Muscle layer of colon (tissue), 2 donors: Measurements from ENCODE around the gene HEXIM2.

Experiments
- H3K27ac ChIP-seq: one replicate; pipeline ENCODE4 v1.7.0; 2013; ENCODE audit warnings: low read depth, mild to moderate bottlenecking, low read length, moderate library complexity
- H3K27me3 ChIP-seq, 2 donors: one replicate each; pipeline ENCODE4 v1.7.0; 2013; ENCODE audit warnings: low read length in 2 of 2, mild to moderate bottlenecking in 2 of 2; ENCODE audit not compliant: insufficient read depth in 2 of 2, control insufficient read depth in 1 of 2
- H3K36me3 ChIP-seq: one replicate; pipeline ENCODE4 v1.7.0; 2013; ENCODE audit warnings: mild to moderate bottlenecking, low read length; ENCODE audit not compliant: insufficient read depth
- H3K4me1 ChIP-seq: one replicate; pipeline ENCODE4 v1.7.0; 2013; ENCODE audit warnings: mild to moderate bottlenecking, low read length; ENCODE audit not compliant: insufficient read depth
- H3K4me3 ChIP-seq, 2 donors: one replicate each; pipeline ENCODE4 v1.7.0; 2013; ENCODE audit warnings: low read length in 2 of 2, low read depth in 1 of 2, mild to moderate bottlenecking in 1 of 2, moderate library complexity in 1 of 2
- H3K9ac ChIP-seq: one replicate; pipeline ENCODE4 v1.7.0; 2013; ENCODE audit warnings: low read length
- H3K9me3 ChIP-seq: one replicate; pipeline ENCODE4 v1.7.0; 2013; ENCODE audit warnings: mild to moderate bottlenecking, low read length
- donor health status: abdominal sarcoma.
- donor health status: Adenocarcinoma of cecum.

Gene HEXIM2, protein sequence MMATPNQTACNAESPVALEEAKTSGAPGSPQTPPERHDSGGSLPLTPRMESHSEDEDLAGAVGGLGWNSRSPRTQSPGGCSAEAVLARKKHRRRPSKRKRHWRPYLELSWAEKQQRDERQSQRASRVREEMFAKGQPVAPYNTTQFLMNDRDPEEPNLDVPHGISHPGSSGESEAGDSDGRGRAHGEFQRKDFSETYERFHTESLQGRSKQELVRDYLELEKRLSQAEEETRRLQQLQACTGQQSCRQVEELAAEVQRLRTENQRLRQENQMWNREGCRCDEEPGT

DNA sequence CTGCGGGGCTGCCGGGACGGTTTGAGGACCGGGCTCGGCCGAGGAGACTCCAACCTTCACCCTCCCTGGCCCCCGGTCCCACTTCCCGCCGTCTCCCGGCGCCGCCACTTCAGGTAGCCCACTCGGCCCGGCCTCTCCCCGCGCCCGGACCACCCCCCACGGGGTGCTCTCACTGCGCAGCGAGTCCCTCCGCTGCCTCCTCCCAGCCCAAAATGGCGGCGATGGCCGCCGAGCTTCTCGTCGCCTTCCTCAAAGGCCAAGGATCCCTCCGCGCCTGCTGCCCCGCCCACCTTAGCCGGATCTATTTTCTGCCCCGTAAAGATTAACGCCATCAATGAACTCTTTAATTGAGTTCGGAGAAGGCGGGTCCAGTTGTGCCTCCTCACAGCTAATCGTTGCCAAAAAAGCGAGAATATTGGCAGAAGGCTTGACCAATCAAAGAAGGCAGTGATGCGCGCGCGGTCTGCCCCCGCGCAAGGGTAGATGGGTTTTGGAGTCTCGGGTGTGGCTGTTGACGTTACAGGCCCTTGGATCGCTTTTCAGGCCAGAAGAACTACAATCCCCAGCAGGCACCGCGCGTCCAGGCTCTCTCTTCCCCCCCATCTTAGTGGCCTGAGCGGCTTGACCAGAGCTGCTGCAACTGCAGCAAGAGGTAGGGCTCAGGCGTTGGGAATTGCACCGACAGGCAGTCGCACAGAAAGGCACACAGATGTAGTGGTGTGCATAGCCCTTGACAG lies at the start of gene HEXIM2:
Gene HEXIM2 (plus strand): TSS at position 588 of the 737 bp plus-strand sequence. CDS start 919 bp downstream, outside the sequence.
- Histone ChIP-seq H3K27ac (peak within 1 kb of the TSS; percentile 99), H3K9ac (peak within 1 kb of the TSS; percentile 96), H3K4me3 (peak within 1 kb of the TSS; percentile 92), H3K9me3 (no peaks in the 10 kb centered on the region), H3K4me1 (peaks cover 34% of the 10 kb centered on the region), H3K36me3 (no peaks in the 10 kb centered on the region), H3K27me3 (no peaks in the 10 kb centered on the region)

DNA sequence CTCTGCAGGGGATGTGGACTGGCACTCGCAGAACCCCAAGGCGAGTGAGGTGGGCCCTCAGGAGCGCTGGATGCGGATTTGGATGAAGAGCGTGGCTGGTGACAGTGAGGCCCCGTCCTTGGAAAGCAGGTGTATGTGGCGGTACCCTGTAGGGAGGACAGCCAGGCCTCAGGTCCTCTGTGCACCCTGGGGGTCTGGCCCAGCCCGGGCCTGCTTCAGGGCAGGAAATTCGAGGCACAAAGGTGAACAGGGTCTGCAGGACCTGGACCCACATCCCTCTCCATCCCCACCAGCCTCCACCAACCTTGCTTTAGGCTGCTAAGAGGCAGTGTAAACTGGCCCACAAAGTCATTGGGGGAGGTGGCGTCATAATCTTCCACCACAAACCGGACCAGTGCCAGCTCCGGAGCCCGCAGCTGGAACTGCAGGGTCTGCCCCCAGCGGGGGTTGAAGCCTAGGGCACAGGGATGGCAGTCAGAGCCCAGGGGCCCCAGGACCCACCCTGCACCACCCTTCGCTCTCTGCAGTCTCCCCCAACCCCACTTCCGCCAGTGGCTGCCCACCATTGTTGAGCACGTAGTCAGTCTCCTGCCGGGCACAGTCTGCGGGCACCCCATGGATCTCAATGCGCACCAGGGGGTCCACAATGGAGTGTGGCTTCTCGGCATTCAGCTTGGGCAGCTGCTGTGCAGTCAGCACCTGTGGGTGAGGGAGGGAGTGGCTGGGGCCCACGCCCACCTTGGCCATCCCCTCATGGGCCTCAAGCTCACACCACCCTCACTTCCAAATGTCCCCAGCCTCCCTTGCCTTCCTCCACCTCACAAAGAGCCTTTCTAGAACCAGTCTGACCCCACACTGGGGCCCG lies 48.9 kb upstream of the HEXIM2 start:
- Histone ChIP-seq H3K36me3 (peaks cover 66% of the 10 kb centered on the region), H3K4me1 (peaks cover 24% of the 10 kb centered on the region), H3K9me3 (no peaks in the 10 kb centered on the region), H3K27me3 (no peaks in the 10 kb centered on the region), H3K4me3 (no peak overlapping the region), H3K9ac (no peak overlapping the region), H3K27ac (peak overlapping the region; percentile 73)

- peaks cover 66% of the 10 kb centered on the region for H3K36me3 ChIP-seq
- H3K9ac ChIP-seq, result no peak overlapping the region
- no peak overlapping the region for H3K27ac ChIP-seq
- no peaks in the 10 kb centered on the region for H3K9me3 ChIP-seq
- no peak overlapping the region for H3K4me3 ChIP-seq
- peaks cover 24% of the 10 kb centered on the region for H3K4me1 ChIP-seq
- H3K27me3 ChIP-seq, result no peaks in the 10 kb centered on the region
Observed at GRCh38 chr17:45113424-45113754, 48.3 kb upstream of the HEXIM2 start.

- H3K9ac ChIP-seq, result no peak overlapping the region
- no peaks in the 10 kb centered on the region for H3K9me3 ChIP-seq
- H3K27me3 ChIP-seq, result no peaks in the 10 kb centered on the region
- peaks cover 24% of the 10 kb centered on the region for H3K4me1 ChIP-seq
- no peak overlapping the region for H3K4me3 ChIP-seq
- H3K27ac ChIP-seq, result no peak overlapping the region
- H3K36me3 ChIP-seq, result peaks cover 68% of the 10 kb centered on the region
Observed at GRCh38 chr17:45114117-45114932, 47.4 kb upstream of the HEXIM2 start.

GRCh38 chr17:45115015-45115625 lies 46.6 kb upstream of the HEXIM2 start:
- Histone ChIP-seq H3K27ac (no peak overlapping the region), H3K4me1 (peaks cover 24% of the 10 kb centered on the region), H3K9ac (no peak overlapping the region), H3K4me3 (no peak overlapping the region), H3K36me3 (peaks cover 76% of the 10 kb centered on the region), H3K9me3 (no peaks in the 10 kb centered on the region), H3K27me3 (no peaks in the 10 kb centered on the region)

DNA sequence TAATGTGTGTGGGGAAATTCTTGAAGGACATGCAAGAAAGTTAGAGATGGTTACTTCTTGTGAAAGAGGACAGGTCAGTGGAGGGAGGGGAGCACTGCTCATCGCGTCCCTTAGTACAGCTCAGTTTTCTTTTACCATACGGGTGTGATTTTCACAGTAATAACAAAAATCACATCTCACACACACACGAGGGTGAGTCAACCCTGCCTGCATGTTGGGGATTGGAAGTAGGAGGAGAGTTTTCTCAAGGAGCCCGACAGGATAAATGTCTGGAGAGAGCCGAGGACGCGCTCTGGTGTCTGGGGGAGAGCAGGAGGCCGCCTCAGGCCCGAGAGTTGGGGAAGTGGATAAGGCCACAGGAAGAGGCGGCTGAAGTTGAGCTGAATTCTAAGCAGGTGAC lies 45.8 kb upstream of the HEXIM2 start:
- Histone ChIP-seq H3K27me3 (no peaks in the 10 kb centered on the region), H3K9ac (no peak overlapping the region), H3K4me1 (peaks cover 16% of the 10 kb centered on the region), H3K36me3 (peaks cover 76% of the 10 kb centered on the region), H3K4me3 (no peak overlapping the region), H3K9me3 (no peaks in the 10 kb centered on the region), H3K27ac (no peak overlapping the region)

GRCh38 chr17:45116434-45117016 lies 45.1 kb upstream of the HEXIM2 start:
- Histone ChIP-seq H3K4me3 (no peak overlapping the region), H3K27me3 (no peaks in the 10 kb centered on the region), H3K9me3 (no peaks in the 10 kb centered on the region), H3K4me1 (peaks cover 10% of the 10 kb centered on the region), H3K9ac (no peak overlapping the region), H3K36me3 (peaks cover 76% of the 10 kb centered on the region), H3K27ac (no peak overlapping the region)

DNA sequence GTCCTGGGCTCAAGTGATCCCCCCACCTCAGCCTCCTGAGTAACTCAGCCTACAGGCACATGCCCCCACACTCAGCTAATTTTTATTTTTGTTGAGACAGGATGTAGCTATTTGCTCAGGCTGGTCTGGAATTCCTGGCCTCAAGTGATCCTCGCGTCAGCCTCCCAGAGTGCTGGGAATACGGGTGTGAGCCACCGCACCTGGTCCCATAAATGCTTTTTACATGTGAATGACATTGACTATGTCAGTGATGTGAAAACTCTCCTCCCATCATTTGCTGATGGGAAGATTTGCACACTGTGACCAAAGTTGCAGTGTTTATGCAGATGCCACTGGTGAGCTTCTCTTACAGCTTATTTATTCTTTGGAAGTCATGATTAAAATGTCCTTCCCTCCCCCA lies 44.3 kb upstream of the HEXIM2 start:
- Histone ChIP-seq H3K4me1 (peaks cover 4% of the 10 kb centered on the region), H3K4me3 (no peak overlapping the region), H3K36me3 (peaks cover 69% of the 10 kb centered on the region), H3K27ac (no peak overlapping the region), H3K9me3 (no peaks in the 10 kb centered on the region), H3K27me3 (no peaks in the 10 kb centered on the region), H3K9ac (no peak overlapping the region)

DNA sequence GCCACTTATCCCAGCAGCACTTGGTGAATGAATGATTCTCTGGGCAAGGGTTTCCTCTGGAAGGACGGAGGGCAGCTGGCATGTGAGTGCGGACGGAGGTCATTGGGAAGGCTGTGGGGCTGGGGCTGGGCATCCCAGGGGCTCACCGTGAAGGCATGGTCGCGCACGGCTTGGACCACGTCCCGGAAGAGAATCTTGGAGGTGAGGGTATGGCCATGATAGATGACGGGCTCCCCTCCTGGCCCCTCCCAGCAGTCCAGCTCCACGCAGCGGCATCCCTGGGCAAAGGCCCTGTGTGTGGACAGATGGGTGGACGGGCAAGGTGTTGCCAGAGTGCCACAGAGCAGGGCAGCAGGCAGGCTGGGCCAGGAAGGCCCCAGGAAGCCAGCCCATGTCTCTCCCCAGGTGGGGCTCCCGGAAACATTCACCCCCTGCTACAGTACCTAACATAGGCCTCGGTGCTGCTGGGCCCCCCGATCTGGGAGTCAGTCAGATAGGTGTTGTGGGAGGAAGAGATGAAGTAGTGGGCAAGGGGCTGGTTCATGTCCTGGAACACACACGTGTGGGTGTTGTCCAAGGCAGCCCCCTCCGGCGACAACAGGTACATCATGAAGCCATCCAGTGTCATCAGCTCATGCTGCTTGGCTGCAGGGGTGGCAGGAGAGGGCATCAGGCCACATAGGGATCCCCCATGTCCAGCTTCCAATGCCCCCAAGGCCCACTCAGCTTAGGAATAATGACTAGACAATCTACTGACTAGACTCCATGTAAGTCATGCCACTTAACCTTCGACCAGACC lies 43.6 kb upstream of the HEXIM2 start:
- peaks cover 62% of the 10 kb centered on the region for H3K36me3 ChIP-seq
- no peak overlapping the region for H3K27ac ChIP-seq
- H3K4me1 ChIP-seq, result peaks cover 5% of the 10 kb centered on the region
- no peaks in the 10 kb centered on the region for H3K9me3 ChIP-seq
- H3K9ac ChIP-seq, result no peak overlapping the region
- H3K4me3 ChIP-seq, result no peak overlapping the region
- no peaks in the 10 kb centered on the region for H3K27me3 ChIP-seq

GRCh38 chr17:45118691-45119090 lies 43.0 kb upstream of the HEXIM2 start:
- Histone ChIP-seq H3K27me3 (no peaks in the 10 kb centered on the region), H3K4me1 (peaks cover 8% of the 10 kb centered on the region), H3K9ac (no peak overlapping the region), H3K4me3 (no peak overlapping the region), H3K27ac (no peak overlapping the region), H3K36me3 (peaks cover 56% of the 10 kb centered on the region), H3K9me3 (no peaks in the 10 kb centered on the region)
